Right lobe of liver (tissue), 6 donors: ENCODE measurements around the gene ADORA3. TPM values are rescaled to one million over a fixed set of nuclear protein-coding genes. Genes with fewer than 3 reads are reported as not detected.

ENCODE experiments used
- ATAC-seq, 4 donors: fragments of 200-7000 bp; cut with Tn5 transposase; one replicate each; pipeline ENCODE4 v1.9.1; 2020; ENCODE audit warnings: mild to moderate bottlenecking in 4 of 4, moderate library complexity in 4 of 4
- DNase-seq, 3 donors: peaks; one replicate each; pipeline ENCODE4 v3.0.0-alpha.2; 2020
- H3K27ac ChIP-seq, 3 donors: fragments of 200-600 bp; one replicate each; pipeline ENCODE4 v1.8.0; 2022
- H3K27me3 ChIP-seq, 2 donors: fragments of 200-600 bp; one replicate each; pipeline ENCODE4 v1.8.0; 2022
- H3K36me3 ChIP-seq, 4 donors: fragments of 200-600 bp; sonication (generic) in 1 of 4; one replicate each; pipeline versions ENCODE4 v1.5.1 to v1.8.0; 2017 to 2022; ENCODE audit warnings: control low read depth in 1 of 4
- H3K4me1 ChIP-seq, 4 donors: fragments of 200-600 bp; sonication (generic) in 1 of 4; one replicate each; pipeline versions ENCODE4 v1.5.1 to v1.8.0; 2017 to 2022; ENCODE audit warnings: control low read depth in 1 of 4
- H3K4me3 ChIP-seq, 3 donors: fragments of 200-600 bp; one replicate each; pipeline ENCODE4 v1.8.0; 2022
- H3K9me3 ChIP-seq, 4 donors: fragments of 200-600 bp; sonication (generic) in 1 of 4; one replicate each; pipeline versions ENCODE4 v1.5.1 to v1.8.0; 2017 to 2022; ENCODE audit warnings: control low read depth in 1 of 4
- POLR2A ChIP-seq: fragments of 450-650 bp; IDR thresholded peaks from one replicate; pipeline ENCODE4 v1.6.1; 2017; ENCODE audit warnings: antibody characterized with exemption, mild to moderate bottlenecking
- WGBS: methylation state at CpG from one replicate; pipeline ENCODE4 v1.1.6; 2018; ENCODE audit warnings: low coverage, low lambda C conversion rate; ENCODE audit not compliant: insufficient coverage; ENCODE audit errors: missing lambda C conversion rate; 5-methylcytosine and 5-hydroxymethylcytosine counted together
- intact Hi-C, 2 donors: fragments of 100-400 bp; cut with DNase I; formaldehyde crosslinking; loops; one replicate each; pipeline versions ENCODE4 v1.11.2 to v1.14.1; 2022
- total RNA-seq, 6 experiments: library from RNA; depleted of rRNA in 2 of 6; stranded (reverse); fragments of >200 nt in 2 of 6; fragmentation: NEBNext Ultra II Directional in 3 of 6; extraction: Animal tissue kit (Norgen Biotek cat#: 25700) in 3 of 6; gene quantifications; one replicate each; pipeline versions ENCODE4 v1.1.0 to v1.2.4, GENCODE V29; 2016 to 2023
- TF ChIP-seq, protein P1 (sequence below), 4 donors: fragments of 200-600 bp in 3 of 4; fragments of 450-650 bp in 1 of 4; IDR thresholded peaks; one replicate each; pipeline versions ENCODE4 v1.5.1 to v1.8.0; 2016 to 2022; ENCODE audit warnings: antibody characterized with exemption in 4 of 4, mild to moderate bottlenecking in 2 of 4
- donor health status: DM: no; HTN: yes; CAD: no.
- donor health status: DM: no; HTN: no; CAD: no.
- donor health status: DM: no; HTN: no; CAD: no.
- donor health status: DM: no; HTN: yes; CAD: no.
- donor health status: DM: no; HTN: yes; CAD: no.

The ADORA3 gene
- total RNA-seq, 6 experiments from 2014 or later = 2.7 to 6.3 (median 3.9) TPM

DNA sequence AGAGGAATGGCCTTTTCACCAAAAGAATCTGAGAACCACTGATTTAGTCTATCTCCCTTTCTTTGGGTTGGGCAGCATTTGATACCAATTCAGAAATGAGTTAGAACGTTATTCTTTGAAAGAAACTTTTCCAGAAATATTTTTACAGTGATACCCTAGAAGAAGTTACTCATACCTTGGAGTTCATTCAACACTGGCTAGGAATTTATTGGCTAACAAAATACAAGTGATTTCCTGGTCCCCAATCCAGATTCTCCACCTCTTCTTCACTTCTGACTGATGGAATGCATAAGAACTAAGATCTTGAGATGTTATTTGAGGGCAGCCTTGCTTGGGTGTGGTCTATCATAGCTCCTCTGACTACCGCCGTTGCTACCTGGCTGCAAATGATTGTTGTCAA lies 20.3 kb downstream of the ADORA3 start:
- no peak overlapping the region for H3K27ac ChIP-seq
- no peaks in the 10 kb centered on the region for H3K27me3 ChIP-seq
- no peak overlapping the region for H3K4me3 ChIP-seq
- H3K36me3 ChIP-seq = no peaks in the 10 kb centered on the region
- DNase-seq (no peak), ATAC-seq (no peak)
- WGBS = 88% methylated on average over 3 of the region's 3 CpGs
- intact Hi-C loops = no loop called here
- no peaks in the 10 kb centered on the region for H3K9me3 ChIP-seq
- TF ChIP-seq POLR2A = no peak
- TF ChIP-seq, protein P1, sequence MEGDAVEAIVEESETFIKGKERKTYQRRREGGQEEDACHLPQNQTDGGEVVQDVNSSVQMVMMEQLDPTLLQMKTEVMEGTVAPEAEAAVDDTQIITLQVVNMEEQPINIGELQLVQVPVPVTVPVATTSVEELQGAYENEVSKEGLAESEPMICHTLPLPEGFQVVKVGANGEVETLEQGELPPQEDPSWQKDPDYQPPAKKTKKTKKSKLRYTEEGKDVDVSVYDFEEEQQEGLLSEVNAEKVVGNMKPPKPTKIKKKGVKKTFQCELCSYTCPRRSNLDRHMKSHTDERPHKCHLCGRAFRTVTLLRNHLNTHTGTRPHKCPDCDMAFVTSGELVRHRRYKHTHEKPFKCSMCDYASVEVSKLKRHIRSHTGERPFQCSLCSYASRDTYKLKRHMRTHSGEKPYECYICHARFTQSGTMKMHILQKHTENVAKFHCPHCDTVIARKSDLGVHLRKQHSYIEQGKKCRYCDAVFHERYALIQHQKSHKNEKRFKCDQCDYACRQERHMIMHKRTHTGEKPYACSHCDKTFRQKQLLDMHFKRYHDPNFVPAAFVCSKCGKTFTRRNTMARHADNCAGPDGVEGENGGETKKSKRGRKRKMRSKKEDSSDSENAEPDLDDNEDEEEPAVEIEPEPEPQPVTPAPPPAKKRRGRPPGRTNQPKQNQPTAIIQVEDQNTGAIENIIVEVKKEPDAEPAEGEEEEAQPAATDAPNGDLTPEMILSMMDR (IDR thresholded peaks at IDR 0.05) = no peak
- H3K4me1 ChIP-seq = no peaks in the 10 kb centered on the region

DNA sequence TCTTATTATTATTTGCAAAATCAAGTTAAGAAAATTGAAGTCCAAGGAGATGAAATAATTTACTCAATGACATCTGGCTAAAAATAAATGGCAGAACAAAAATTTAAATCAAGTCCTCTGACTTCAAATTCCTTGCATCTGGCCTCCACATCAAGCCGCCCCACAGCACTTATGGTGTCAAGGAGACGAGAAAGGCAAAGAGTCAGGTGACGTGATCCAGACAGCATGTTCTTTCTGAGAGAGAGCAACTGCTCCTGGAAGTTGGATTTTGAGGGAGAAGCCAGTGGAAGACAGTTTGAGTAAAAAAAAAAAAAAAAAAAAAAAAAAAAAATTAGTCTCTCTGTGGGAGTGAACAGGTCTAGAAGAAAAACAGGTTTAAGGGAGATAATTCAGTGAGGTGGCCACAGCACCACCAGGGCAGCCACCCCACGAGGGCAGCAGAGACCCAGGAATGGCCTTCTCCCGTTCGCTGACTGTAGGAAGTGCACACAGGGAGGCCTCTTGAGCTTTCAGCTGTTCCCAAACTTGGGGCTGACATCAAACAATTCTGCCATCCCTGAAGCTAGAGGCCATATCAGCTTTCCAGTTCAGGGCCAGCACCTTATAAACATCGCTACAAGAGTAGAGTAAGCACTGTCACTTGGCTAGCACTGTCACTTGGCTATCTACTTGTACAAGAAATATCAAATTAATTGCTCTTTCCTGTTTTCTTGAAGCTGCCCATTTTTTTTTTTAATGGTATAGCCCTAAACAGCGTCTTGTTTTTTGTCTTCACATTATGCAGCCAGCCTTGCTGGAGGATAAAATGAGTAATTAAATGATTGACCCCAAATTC lies 21.8 kb downstream of the ADORA3 start:
- Histone ChIP-seq H3K9me3 (no peaks in the 10 kb centered on the region), H3K27me3 (no peaks in the 10 kb centered on the region), H3K4me1 (no peaks in the 10 kb centered on the region), H3K27ac (no peak overlapping the region), H3K4me3 (no peak overlapping the region), H3K36me3 (no peaks in the 10 kb centered on the region)
- DNase-seq = peak; percentile 78 to 81 (median 79)
- intact Hi-C loops = no loop called here
- TF ChIP-seq, protein P1 (IDR thresholded peaks at IDR 0.05) = peak; percentile 61 to 69 (median 68)
- no peak for TF ChIP-seq POLR2A
- ATAC-seq = peak; percentile 92 to 99 (median 97)
- 54% methylated on average over 6 of the region's 8 CpGs for WGBS

DNA sequence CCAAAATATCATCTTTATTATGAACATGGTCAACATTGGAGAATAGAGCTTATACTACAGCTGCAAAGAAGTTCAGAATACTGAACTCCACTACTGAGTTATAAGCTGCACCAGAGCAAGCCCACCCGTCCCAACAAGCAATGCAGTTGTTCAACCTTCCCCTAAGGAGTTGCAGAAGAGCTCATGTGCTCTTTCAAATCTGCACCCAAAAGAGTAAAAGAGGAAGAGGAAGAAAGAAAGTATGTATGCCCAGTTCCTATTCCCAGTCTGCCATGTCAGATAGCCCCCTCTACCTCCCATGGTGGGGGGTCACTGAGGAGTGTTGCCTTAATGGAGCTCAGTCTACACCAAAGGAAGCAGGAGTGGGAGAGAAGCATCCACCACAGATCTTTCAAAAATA lies 22.8 kb downstream of the ADORA3 start:
- ATAC-seq (peak in 1 of 4 donors; percentile 7), DNase-seq (no peak)
- intact Hi-C loops = no loop called here
- H3K4me3 ChIP-seq = no peak overlapping the region
- H3K27me3 ChIP-seq = no peaks in the 10 kb centered on the region
- no peaks in the 10 kb centered on the region for H3K9me3 ChIP-seq
- H3K27ac ChIP-seq = no peak overlapping the region
- TF ChIP-seq, protein P1 (IDR thresholded peaks at IDR 0.05) = no peak
- TF ChIP-seq POLR2A = no peak
- no peaks in the 10 kb centered on the region for H3K4me1 ChIP-seq
- H3K36me3 ChIP-seq = no peaks in the 10 kb centered on the region
- WGBS = 38% methylated on average over 1 of the region's 1 CpG

DNA sequence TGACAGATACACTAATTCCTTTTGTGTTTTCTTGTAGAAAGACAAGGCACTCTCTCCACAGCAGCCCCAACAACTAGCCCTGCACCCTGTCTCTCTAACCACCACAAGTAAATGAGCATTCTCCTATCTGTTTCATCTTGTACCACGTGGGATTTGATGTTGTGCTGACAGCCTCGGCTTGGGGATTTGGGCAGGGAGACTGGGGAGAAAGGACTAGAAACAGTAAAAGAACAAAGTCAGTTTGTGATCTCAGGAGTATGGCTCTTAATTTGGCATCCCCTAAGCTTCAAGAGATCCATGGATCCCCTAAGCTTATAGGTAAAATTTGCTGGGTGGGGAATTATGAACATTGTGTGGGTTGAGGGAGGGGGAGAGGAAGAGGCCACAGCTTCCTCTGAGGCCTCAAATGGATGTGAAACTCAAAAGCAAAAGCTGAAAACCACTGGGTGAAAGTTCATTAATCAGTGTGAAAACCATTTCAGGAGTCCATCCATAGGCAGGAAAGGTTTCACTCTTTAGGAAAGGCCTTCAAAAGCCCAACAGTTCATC lies 26.6 kb downstream of the ADORA3 start:
- Histone ChIP-seq H3K4me3 (no peak overlapping the region), H3K4me1 (no peaks in the 10 kb centered on the region), H3K9me3 (no peaks in the 10 kb centered on the region), H3K27ac (peak overlapping the region in 1 of 3 donors; percentile 24), H3K27me3 (no peaks in the 10 kb centered on the region), H3K36me3 (peaks cover 0 to 2% (median 0%) of the 10 kb centered on the region in 4 donors)
- 71% methylated on average over 2 of the region's 2 CpGs for WGBS
- DNase-seq (no peak), ATAC-seq (peak in 2 of 4 donors; percentile 22 to 41)
- TF ChIP-seq POLR2A = no peak
- TF ChIP-seq, protein P1 (IDR thresholded peaks at IDR 0.05) = no peak
- intact Hi-C loops = no loop called here
